ENCODE measurements around the gene FBXW5. TPM values are rescaled to one million over a fixed set of nuclear protein-coding genes. Genes with fewer than 3 reads are reported as not detected.

Gene FBXW5
- total RNA-seq, 1 experiment from 2014 or later: 66.8 TPM

DNA sequence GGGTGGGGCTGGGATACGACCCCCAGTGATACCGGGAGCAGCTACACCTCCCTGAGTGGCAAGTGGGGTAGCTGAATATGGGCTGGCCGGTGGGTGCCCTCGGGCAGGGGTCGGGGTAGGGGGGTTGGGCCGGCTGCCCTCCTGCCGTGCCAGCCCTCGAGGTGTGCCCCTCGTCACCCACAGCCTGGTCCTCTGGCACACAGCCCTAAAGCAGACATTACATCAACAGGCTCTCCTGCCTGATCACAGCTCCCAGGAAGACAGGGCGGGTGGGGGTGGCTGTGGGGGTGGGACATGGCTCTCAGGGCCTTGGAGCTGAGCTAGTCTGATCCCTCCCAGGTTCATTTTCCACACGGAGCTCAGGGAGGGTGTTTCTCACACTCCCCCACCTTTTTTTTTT is 23.2 kb downstream of the FBXW5 start:
- Mint-ChIP-seq H3K36me3 (ENCODE audit: insufficient read depth, unreplicated experiment) (peaks cover 80% of the 10 kb centered on the region), H3K27ac (ENCODE audit: unreplicated experiment) (no peak overlapping the region), H3K4me1 (ENCODE audit: low read depth, unreplicated experiment) (no peaks in the 10 kb centered on the region), H3K9me3 (ENCODE audit: unreplicated experiment) (no peaks in the 10 kb centered on the region), H3K4me3 (ENCODE audit: unreplicated experiment) (no peak overlapping the region), H3K27me3 (ENCODE audit: insufficient read depth, unreplicated experiment) (no peaks in the 10 kb centered on the region)
- H3K4me1 ChIP-seq: no peaks in the 10 kb centered on the region
- no TSS peak for BruUV-seq (replicated peaks)
- TF ChIP-seq, protein P1, sequence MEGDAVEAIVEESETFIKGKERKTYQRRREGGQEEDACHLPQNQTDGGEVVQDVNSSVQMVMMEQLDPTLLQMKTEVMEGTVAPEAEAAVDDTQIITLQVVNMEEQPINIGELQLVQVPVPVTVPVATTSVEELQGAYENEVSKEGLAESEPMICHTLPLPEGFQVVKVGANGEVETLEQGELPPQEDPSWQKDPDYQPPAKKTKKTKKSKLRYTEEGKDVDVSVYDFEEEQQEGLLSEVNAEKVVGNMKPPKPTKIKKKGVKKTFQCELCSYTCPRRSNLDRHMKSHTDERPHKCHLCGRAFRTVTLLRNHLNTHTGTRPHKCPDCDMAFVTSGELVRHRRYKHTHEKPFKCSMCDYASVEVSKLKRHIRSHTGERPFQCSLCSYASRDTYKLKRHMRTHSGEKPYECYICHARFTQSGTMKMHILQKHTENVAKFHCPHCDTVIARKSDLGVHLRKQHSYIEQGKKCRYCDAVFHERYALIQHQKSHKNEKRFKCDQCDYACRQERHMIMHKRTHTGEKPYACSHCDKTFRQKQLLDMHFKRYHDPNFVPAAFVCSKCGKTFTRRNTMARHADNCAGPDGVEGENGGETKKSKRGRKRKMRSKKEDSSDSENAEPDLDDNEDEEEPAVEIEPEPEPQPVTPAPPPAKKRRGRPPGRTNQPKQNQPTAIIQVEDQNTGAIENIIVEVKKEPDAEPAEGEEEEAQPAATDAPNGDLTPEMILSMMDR (IDR thresholded peaks at IDR 0.05; ENCODE audit: insufficient read depth in 1 of 2, low read depth in 1 of 2, low read length in 1 of 2, severe bottlenecking in 1 of 2, unreplicated experiment in 1 of 2): no peak
- ChIA-PET POLR2A (no interaction called here), CTCF (no interaction called here)
- H3K27me3 ChIP-seq (replicated peaks; ENCODE audit: control insufficient read depth, insufficient read depth, low read length): no peaks in the 10 kb centered on the region
- DNase-seq: no peak
- H3K9me3 ChIP-seq: no peaks in the 10 kb centered on the region
- H3K36me3 ChIP-seq (ENCODE audit: control insufficient read depth, insufficient read depth, low read length): peaks cover 3% of the 10 kb centered on the region; the same call in 1 of the 2 replicates
- intact Hi-C loops (cut with micrococcal nuclease; ENCODE audit: unreplicated experiment): no loop called here
- no peak overlapping the region for H3K4me3 ChIP-seq (ENCODE audit: low read depth, low read length)

DNA sequence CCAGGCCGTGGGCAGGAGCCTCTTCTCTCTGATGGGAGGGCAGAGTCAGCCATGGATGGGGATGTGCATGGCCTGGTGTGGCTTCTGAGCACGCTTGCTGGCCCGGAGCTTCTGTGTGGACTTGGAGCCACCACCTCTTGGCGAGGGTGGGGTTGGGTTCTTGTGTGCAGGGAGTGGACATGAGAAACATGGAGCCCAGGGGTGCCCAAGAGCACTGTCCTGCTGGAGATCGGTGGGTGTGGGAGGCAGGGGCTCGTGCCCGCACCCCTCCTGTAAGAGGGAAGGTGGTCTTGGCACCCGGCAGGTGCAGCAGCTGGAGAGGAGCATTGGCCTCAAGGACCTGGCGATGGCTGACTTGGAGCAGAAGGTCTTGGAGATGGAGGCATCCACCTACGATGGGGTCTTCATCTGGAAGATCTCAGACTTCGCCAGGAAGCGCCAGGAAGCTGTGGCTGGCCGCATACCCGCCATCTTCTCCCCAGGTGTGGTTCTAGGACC is 23.8 kb downstream of the FBXW5 start:
- Mint-ChIP-seq H3K4me3 (ENCODE audit: unreplicated experiment) (no peak overlapping the region), H3K4me1 (ENCODE audit: low read depth, unreplicated experiment) (no peaks in the 10 kb centered on the region), H3K27ac (ENCODE audit: unreplicated experiment) (no peak overlapping the region), H3K36me3 (ENCODE audit: insufficient read depth, unreplicated experiment) (peaks cover 80% of the 10 kb centered on the region), H3K27me3 (ENCODE audit: insufficient read depth, unreplicated experiment) (no peaks in the 10 kb centered on the region), H3K9me3 (ENCODE audit: unreplicated experiment) (no peaks in the 10 kb centered on the region)
- no peak for DNase-seq
- intact Hi-C loops (cut with micrococcal nuclease; ENCODE audit: unreplicated experiment): no loop called here
- ChIA-PET POLR2A (no interaction called here), CTCF (interaction anchor here (0.7 kb wide), 1 partner anchor 19 kb away, joined by 3 read pairs; no protein-coding TSS in a partner anchor)
- H3K36me3 ChIP-seq (ENCODE audit: control insufficient read depth, insufficient read depth, low read length): peaks cover 1% of the 10 kb centered on the region
- no peak overlapping the region for H3K4me3 ChIP-seq (ENCODE audit: low read depth, low read length)
- TF ChIP-seq, protein P1 (IDR thresholded peaks at IDR 0.05; ENCODE audit: insufficient read depth in 1 of 2, low read depth in 1 of 2, low read length in 1 of 2, severe bottlenecking in 1 of 2, unreplicated experiment in 1 of 2): no peak
- no TSS peak for BruUV-seq (replicated peaks)
- no peaks in the 10 kb centered on the region for H3K4me1 ChIP-seq
- H3K9me3 ChIP-seq: no peaks in the 10 kb centered on the region
- H3K27me3 ChIP-seq (replicated peaks; ENCODE audit: control insufficient read depth, insufficient read depth, low read length): no peaks in the 10 kb centered on the region

DNA sequence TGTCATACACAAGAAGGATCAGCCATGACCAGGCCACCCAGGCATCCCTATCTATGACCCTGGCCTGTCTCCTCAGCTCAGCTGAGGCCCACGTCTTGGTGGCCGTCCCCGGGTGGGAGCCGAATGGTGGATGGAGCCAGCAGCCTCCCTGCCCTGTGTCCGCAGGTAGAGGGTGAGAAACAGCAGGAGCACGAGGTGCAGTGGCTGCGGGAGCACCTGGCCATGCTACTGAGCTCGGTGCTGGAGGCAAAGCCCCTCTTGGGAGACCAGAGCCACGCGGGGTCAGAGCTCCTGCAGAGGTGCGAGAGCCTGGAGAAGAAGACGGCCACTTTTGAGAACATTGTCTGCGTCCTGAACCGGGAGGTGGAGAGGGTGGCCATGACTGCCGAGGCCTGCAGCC is 24.5 kb downstream of the FBXW5 start:
- Histone ChIP-seq H3K9me3 (no peaks in the 10 kb centered on the region), H3K4me1 (no peaks in the 10 kb centered on the region), H3K4me3 (ENCODE audit: low read depth, low read length) (no peak overlapping the region), H3K36me3 (ENCODE audit: control insufficient read depth, insufficient read depth, low read length) (peaks cover 1% of the 10 kb centered on the region), H3K27me3 (replicated peaks; ENCODE audit: control insufficient read depth, insufficient read depth, low read length) (no peaks in the 10 kb centered on the region)
- no peaks in the 10 kb centered on the region for H3K27me3 Mint-ChIP-seq (ENCODE audit: insufficient read depth, unreplicated experiment)
- no peaks in the 10 kb centered on the region for H3K4me1 Mint-ChIP-seq (ENCODE audit: low read depth, unreplicated experiment)
- no peaks in the 10 kb centered on the region for H3K9me3 Mint-ChIP-seq (ENCODE audit: unreplicated experiment)
- H3K27ac Mint-ChIP-seq (ENCODE audit: unreplicated experiment): no peak overlapping the region
- intact Hi-C loops (cut with micrococcal nuclease; ENCODE audit: unreplicated experiment): no loop called here
- no TSS peak for BruUV-seq (replicated peaks)
- CTCF ChIA-PET: interaction anchor here (0.7 kb wide), 1 partner anchor 18 kb away, joined by 3 read pairs; no protein-coding TSS in a partner anchor
- peaks cover 80% of the 10 kb centered on the region for H3K36me3 Mint-ChIP-seq (ENCODE audit: insufficient read depth, unreplicated experiment)
- no peak overlapping the region for H3K4me3 Mint-ChIP-seq (ENCODE audit: unreplicated experiment)
- no peak for DNase-seq
- POLR2A ChIA-PET: no interaction called here
- TF ChIP-seq, protein P1 (IDR thresholded peaks at IDR 0.05; ENCODE audit: insufficient read depth in 1 of 2, low read depth in 1 of 2, low read length in 1 of 2, severe bottlenecking in 1 of 2, unreplicated experiment in 1 of 2): no peak

Measured in Caco-2 (cell line).